LNCAP (cell line): ENCODE data around the gene ORC1.

Experiments used
- CTCF ChIP-seq: fragments of 450-650 bp; IDR thresholded peaks from 2 replicates; pipeline ENCODE4 v1.5.1; 2017; ENCODE audit warnings: mild to moderate bottlenecking

ORC1 gene

GRCh38 chr1:52352690-52353089 is 51.5 kb downstream of the ORC1 start:
- no peak for TF ChIP-seq CTCF

- peak; percentile 50 for TF ChIP-seq CTCF
Measured at GRCh38 chr1:52348704-52349300, 55.4 kb downstream of the ORC1 start.

- TF ChIP-seq CTCF: no peak
Measured at GRCh38 chr1:52346653-52347052, 57.6 kb downstream of the ORC1 start.

- TF ChIP-seq CTCF: no peak
Measured at GRCh38 chr1:52345252-52345651, 59.0 kb downstream of the ORC1 start.

- TF ChIP-seq CTCF: no peak
Measured at GRCh38 chr1:52343979-52344378, 60.2 kb downstream of the ORC1 start.

- no peak for TF ChIP-seq CTCF
Measured at GRCh38 chr1:52341655-52342260, 62.5 kb downstream of the ORC1 start.

GRCh38 chr1:52337439-52337838 is 66.8 kb downstream of the ORC1 start:
- no peak for TF ChIP-seq CTCF
